ENCODE results near the gene PKNOX2. TPM values are rescaled to one million over a fixed set of nuclear protein-coding genes. Genes with fewer than 3 reads are reported as not detected.

The PKNOX2 gene
- total and polyA plus RNA-seq, 4 donors, result 0.14 to 0.29 (median 0.24) TPM

DNA sequence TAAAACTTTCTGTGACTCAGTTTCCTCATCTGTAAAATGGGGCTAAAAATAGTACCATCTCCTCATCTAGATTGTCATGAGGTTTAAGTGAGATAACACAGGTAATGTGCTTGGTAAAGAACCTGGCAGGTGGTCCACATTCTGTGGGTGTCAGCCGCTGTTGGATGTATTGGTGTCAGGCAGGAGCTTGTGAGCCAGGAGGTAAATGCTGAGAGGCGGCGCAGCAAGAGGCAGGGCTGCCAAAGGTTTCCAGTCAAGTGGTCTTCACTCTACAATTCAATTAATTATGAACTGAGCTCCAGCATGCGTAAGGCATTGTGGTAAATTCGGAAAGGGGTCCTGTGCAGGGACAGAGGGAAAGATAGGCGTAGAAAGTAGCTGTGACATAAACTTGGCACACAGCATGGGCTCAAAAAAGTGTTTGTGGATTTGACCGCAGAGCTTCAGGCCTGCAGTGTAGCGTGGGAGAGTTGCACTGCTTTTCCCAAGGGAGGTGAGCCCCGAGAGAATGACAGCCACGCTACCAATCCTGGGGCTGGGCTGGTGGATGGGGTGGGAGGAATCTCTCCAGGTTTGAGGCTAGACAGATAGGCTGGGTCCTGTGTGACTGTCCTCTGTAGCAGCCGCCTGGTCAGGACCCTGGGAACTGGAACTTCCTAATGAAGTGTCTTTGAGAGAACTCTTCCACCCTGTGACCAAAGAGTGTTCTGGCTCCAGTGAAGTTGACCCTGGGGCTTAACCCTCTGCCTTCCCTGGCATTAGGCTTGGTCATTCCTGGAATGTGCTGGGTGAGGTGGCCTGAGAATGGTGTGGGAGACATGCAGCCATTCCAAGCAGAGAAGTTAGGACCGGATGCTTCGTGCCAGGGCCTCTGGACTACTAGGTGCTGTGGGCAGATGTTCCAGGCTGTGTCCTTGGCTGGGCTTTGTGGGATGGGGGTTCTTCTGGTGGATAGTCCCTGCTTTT lies 209.2 kb downstream of the PKNOX2 start:
- no peaks in the 10 kb centered on the region for H3K9me3 ChIP-seq (ENCODE audit: control insufficient read depth in 4 of 4, low read length in 3 of 4)
- TF ChIP-seq NR2F2 (IDR thresholded peaks at IDR 0.05) (peak; percentile 78), GABPA (IDR thresholded peaks at IDR 0.05 in 1 of 2, conservative IDR thresholded peaks at IDR 0.05 in 1 of 2) (no peak), RXRA (IDR thresholded peaks at IDR 0.05) (peak in 1 of 2 donors; percentile 11)
- no peak overlapping the region for H3K27ac ChIP-seq (ENCODE audit: low read depth in 1 of 2, low read length in 2 of 2)
- no peak for DNase-seq (ENCODE audit: low spot score)
- no peaks in the 10 kb centered on the region for H3K36me3 ChIP-seq (ENCODE audit: control insufficient read depth in 4 of 4, insufficient read depth in 3 of 4, low read depth in 1 of 4, low read length in 3 of 4)
- 84% methylated on average over 13 of the region's 13 CpGs for WGBS
- H3K4me3 ChIP-seq (ENCODE audit: low read depth in 1 of 3, low read length in 3 of 3), result no peak overlapping the region
- no peaks in the 10 kb centered on the region for H3K4me1 ChIP-seq (ENCODE audit: control insufficient read depth in 4 of 4, insufficient read depth in 4 of 4, low read length in 3 of 4)
- H3K9ac ChIP-seq (ENCODE audit: low read depth in 1 of 2, low read length in 2 of 2), result no peak overlapping the region
- peaks cover 0 to 6% (median 0%) of the 10 kb centered on the region in 4 donors for H3K27me3 ChIP-seq (ENCODE audit: control insufficient read depth in 4 of 4, insufficient read depth in 4 of 4, low read length in 3 of 4)

GRCh38 chr11:125374398-125374797 lies 209.8 kb downstream of the PKNOX2 start:
- no peaks in the 10 kb centered on the region for H3K9me3 ChIP-seq (ENCODE audit: control insufficient read depth in 4 of 4, low read length in 3 of 4)
- TF ChIP-seq FOXA2 (IDR thresholded peaks at IDR 0.05), result no peak
- TF ChIP-seq YY1 (IDR thresholded peaks at IDR 0.05), result no peak
- no peak for TF ChIP-seq TAF1 (conservative IDR thresholded peaks at IDR 0.05)
- TF ChIP-seq RAD21 (IDR thresholded peaks at IDR 0.05), result no peak
- TF ChIP-seq, protein P1, sequence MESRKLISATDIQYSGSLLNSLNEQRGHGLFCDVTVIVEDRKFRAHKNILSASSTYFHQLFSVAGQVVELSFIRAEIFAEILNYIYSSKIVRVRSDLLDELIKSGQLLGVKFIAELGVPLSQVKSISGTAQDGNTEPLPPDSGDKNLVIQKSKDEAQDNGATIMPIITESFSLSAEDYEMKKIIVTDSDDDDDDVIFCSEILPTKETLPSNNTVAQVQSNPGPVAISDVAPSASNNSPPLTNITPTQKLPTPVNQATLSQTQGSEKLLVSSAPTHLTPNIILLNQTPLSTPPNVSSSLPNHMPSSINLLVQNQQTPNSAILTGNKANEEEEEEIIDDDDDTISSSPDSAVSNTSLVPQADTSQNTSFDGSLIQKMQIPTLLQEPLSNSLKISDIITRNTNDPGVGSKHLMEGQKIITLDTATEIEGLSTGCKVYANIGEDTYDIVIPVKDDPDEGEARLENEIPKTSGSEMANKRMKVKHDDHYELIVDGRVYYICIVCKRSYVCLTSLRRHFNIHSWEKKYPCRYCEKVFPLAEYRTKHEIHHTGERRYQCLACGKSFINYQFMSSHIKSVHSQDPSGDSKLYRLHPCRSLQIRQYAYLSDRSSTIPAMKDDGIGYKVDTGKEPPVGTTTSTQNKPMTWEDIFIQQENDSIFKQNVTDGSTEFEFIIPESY (IDR thresholded peaks at IDR 0.05), result no peak
- no peak for TF ChIP-seq HNF4G (IDR thresholded peaks at IDR 0.05)
- no peak for TF ChIP-seq REST (IDR thresholded peaks at IDR 0.05)
- no peak for TF ChIP-seq HNF4A (conservative IDR thresholded peaks at IDR 0.05)
- no peak for TF ChIP-seq FOXA1 (IDR thresholded peaks at IDR 0.05)
- no peaks in the 10 kb centered on the region for H3K36me3 ChIP-seq (ENCODE audit: control insufficient read depth in 4 of 4, insufficient read depth in 3 of 4, low read depth in 1 of 4, low read length in 3 of 4)
- H3K4me1 ChIP-seq (ENCODE audit: control insufficient read depth in 4 of 4, insufficient read depth in 4 of 4, low read length in 3 of 4), result no peaks in the 10 kb centered on the region
- 93% methylated on average over 4 of the region's 4 CpGs for WGBS
- H3K4me3 ChIP-seq (ENCODE audit: low read depth in 1 of 3, low read length in 3 of 3), result no peak overlapping the region
- peaks cover 0 to 6% (median 0%) of the 10 kb centered on the region in 4 donors for H3K27me3 ChIP-seq (ENCODE audit: control insufficient read depth in 4 of 4, insufficient read depth in 4 of 4, low read length in 3 of 4)
- H3K9ac ChIP-seq (ENCODE audit: low read depth in 1 of 2, low read length in 2 of 2), result no peak overlapping the region
- H3K27ac ChIP-seq (ENCODE audit: low read depth in 1 of 2, low read length in 2 of 2), result no peak overlapping the region
- DNase-seq (ENCODE audit: low spot score), result no peak
